IPS-18a (cell line): ENCODE results near the gene KLHL18.
"Not testable (repeated sequence)": the region's sequence is repeated elsewhere in the genome, so short reads cannot be mapped to it uniquely, and the experiment has no call there.

Experiments used
- H3K27ac ChIP-seq: one replicate; pipeline ENCODE4 v1.5.1; 2013; ENCODE audit warnings: low read length
- H3K27me3 ChIP-seq: one replicate; pipeline ENCODE4 v1.6.1; 2013; ENCODE audit warnings: mild to moderate bottlenecking, low read length; ENCODE audit not compliant: control insufficient read depth, insufficient read depth
- H3K36me3 ChIP-seq: one replicate; pipeline ENCODE4 v1.6.1; 2013; ENCODE audit warnings: low read depth, low read length; ENCODE audit not compliant: control insufficient read depth
- H3K4me1 ChIP-seq: one replicate; pipeline ENCODE4 v1.6.1; 2013; ENCODE audit warnings: low read depth, low read length; ENCODE audit not compliant: control insufficient read depth
- H3K4me3 ChIP-seq: one replicate; pipeline ENCODE4 v1.5.1; 2013; ENCODE audit warnings: low read length
- H3K9ac ChIP-seq: one replicate; pipeline ENCODE4 v1.6.1; 2013; ENCODE audit warnings: mild to moderate bottlenecking, low read length, moderate library complexity
- H3K9me3 ChIP-seq: one replicate; pipeline ENCODE4 v1.6.1; 2013; ENCODE audit warnings: low read depth, low read length; ENCODE audit not compliant: control insufficient read depth

KLHL18 gene

DNA sequence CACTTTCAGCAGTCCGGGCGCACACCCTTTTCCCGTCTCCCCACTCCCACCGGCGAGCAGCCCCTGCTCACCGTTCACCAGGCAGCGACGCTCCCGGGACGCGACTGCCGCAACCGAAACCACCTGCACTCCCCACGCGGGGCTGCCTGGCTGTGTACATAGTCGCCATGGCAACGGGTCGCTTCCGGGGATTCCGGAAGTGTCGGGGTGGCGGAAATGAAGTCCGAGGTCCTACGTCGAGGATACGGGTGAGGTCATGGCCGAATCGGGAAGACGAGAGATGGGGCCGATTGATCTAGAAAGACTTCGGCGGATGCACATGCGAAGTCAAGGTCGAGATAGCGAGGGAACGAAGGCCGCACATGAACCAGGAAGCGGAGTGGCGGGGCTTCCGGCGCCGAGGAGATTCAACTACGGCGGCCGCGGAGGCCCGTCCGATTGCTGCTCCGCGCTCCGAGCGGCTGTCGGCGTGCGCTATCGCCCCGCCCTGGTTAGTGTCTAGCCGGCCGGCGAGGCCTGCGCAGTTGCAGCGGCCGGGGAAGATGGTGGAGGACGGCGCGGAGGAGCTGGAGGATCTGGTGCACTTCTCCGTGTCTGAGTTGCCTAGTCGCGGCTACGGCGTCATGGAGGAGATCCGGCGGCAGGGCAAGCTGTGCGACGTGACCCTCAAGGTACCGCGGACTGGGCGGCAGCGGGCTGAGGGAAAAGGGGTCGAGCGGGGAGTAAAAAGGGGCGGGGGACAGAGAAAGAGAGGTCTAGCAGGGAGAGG is at the start of gene KLHL18, which contains the start of gene KIF9:
KLHL18 (plus strand) TSS at position 521 of the 769 bp plus-strand sequence; CDS start at position 543, 22 bp downstream.
KIF9 (minus strand) TSS at position 376 of the 769 bp plus-strand sequence. CDS start 5,425 bp downstream, outside the sequence.
- H3K9me3 ChIP-seq: no peaks in the 10 kb centered on the region
- H3K4me3 ChIP-seq: peak within 1 kb of the TSS; percentile 85
- no peaks in the 10 kb centered on the region for H3K27me3 ChIP-seq
- peak within 1 kb of the TSS; percentile 51 for H3K27ac ChIP-seq
- H3K4me1 ChIP-seq: peaks cover 7% of the 10 kb centered on the region
- no peaks in the 10 kb centered on the region for H3K36me3 ChIP-seq
- H3K9ac ChIP-seq: peak within 1 kb of the TSS; percentile 78

DNA sequence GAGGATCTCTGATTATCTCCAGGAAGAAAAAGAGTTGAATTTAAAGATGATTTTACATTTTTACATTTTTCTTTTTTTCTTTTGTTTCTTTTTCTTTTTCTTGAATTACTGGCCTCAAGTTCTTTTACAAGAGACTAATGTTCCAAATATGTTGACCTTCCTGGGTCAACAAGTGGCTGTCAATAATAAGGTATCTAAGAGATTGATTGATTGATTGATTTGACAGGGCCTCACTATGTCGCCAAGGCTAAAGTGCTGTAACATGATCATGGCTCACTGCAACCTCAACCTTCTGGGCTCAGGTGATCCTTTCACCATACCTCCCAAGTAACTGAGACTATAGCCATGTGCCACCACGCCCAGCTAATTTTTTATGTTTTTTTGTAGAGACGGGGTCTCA is 44.7 kb upstream of the KLHL18 start:
- H3K9me3 ChIP-seq: no peaks in the 10 kb centered on the region
- no peaks in the 10 kb centered on the region for H3K4me1 ChIP-seq
- H3K9ac ChIP-seq: no peak overlapping the region
- H3K27ac ChIP-seq: no peak overlapping the region
- no peak overlapping the region for H3K4me3 ChIP-seq
- no peaks in the 10 kb centered on the region for H3K27me3 ChIP-seq
- no peaks in the 10 kb centered on the region for H3K36me3 ChIP-seq

DNA sequence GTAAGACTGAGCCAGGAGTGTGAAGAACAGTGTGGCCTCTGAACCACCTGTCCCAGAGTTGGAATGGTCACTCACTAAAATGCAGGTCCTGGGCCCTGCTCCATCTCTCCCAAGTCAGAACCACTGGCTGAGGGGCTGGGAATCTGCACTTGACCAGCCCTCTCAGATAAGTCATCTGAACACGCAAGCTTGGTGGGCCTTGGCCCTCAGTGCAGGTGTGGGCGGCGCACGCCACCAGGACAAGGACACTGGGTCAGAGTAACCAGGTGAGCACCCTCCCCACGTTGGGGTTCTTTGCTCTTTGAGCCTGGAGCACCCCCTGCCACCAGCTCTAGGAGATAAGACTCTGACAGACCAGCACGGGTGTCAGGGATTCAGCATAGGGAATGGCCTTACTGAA is 42.8 kb upstream of the KLHL18 start:
- H3K4me1 ChIP-seq: no peaks in the 10 kb centered on the region
- H3K4me3 ChIP-seq: no peak overlapping the region
- H3K9me3 ChIP-seq: no peaks in the 10 kb centered on the region
- no peaks in the 10 kb centered on the region for H3K36me3 ChIP-seq
- no peaks in the 10 kb centered on the region for H3K27me3 ChIP-seq
- H3K27ac ChIP-seq: no peak overlapping the region
- no peak overlapping the region for H3K9ac ChIP-seq

DNA sequence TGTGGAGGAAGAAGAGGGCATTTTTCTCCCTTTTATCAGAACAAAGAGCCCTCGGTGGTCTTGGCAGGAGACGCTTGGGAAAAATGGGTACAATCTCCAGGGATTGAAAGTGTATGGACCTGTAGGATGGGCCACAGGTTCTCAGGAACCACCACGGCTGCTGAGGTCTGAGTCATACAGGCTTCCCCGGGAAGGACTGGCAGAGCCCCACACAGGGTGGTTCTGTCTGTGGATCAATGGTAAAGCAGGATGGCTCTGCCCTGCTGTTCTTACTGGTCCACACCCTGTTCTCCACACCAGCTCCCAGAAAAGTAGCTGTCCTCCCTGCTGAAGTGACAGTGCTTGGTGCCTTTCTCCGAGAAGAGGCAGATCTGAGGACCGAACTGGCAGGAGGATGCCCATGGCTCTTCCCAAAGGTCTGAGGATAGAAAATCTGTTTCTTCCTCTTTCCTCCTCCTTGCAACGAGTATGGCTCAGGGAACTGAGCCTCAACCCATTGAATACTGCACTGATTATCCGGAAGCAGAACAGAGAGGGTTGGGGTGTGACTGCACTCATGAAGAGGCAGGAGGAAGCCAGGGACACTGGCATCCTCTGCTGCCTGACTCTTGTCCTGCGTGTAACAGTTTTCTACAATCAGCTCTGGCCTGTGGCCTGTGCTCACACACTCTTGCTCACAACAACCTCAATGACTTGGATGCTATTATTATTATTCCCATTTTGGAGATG is 39.2 kb upstream of the KLHL18 start:
- Histone ChIP-seq H3K27me3 (no peaks in the 10 kb centered on the region), H3K36me3 (no peaks in the 10 kb centered on the region), H3K4me1 (no peaks in the 10 kb centered on the region), H3K4me3 (no peak overlapping the region), H3K9ac (no peak overlapping the region), H3K9me3 (no peaks in the 10 kb centered on the region), H3K27ac (no peak overlapping the region)

DNA sequence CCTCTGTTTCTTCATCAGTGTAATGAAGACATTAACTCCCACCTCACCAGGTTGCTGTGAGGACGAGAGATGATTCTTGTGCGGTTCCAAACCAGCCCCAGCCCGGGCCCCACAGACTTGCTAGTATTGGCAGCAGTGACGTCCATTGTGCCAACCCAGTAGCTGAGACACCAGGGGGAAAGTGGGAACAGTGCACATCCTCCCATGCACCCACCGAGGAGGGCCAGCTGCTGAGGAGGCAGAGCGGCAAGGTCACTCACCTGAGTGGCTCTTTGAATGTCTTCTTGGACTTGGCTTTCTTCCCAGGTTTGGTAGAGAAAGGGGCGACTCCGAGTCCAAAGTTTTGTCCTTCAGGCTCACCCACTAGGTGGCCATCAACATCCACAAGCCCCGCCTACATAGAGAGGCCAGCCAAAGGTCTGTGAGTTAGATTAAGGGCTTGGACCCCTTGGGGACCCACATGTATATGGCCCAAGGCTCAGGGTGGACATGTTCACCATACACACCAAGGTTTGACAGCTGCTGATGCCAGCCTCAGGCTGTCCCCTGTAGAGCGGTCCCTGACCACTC is 38.1 kb upstream of the KLHL18 start:
- no peaks in the 10 kb centered on the region for H3K36me3 ChIP-seq
- H3K4me1 ChIP-seq: no peaks in the 10 kb centered on the region
- H3K27ac ChIP-seq: no peak overlapping the region
- H3K9me3 ChIP-seq: no peaks in the 10 kb centered on the region
- no peak overlapping the region for H3K9ac ChIP-seq
- H3K4me3 ChIP-seq: no peak overlapping the region
- no peaks in the 10 kb centered on the region for H3K27me3 ChIP-seq

DNA sequence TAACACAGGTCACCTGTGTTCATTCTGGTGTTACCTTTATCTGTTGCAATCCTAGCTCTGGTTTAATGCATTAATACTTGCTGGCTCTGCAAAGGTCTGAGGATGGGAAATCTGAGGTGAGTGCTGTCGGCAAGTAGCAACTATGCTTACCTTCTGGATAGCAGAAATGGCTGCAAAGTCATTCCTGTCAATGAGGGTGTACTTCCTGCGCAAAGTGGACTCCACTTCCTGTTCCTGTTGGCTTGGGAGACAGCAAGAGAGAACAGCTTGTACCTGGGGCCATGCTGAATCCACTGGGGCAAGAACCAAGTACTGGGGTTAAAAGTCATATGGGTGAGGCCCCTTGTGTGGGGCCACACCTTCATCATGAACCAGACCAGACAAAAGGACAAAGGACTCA is 37.5 kb upstream of the KLHL18 start:
- Histone ChIP-seq H3K4me3 (no peak overlapping the region), H3K27me3 (no peaks in the 10 kb centered on the region), H3K27ac (no peak overlapping the region), H3K9ac (no peak overlapping the region), H3K4me1 (peaks cover under 1% of the 10 kb centered on the region), H3K36me3 (no peaks in the 10 kb centered on the region), H3K9me3 (no peaks in the 10 kb centered on the region)

DNA sequence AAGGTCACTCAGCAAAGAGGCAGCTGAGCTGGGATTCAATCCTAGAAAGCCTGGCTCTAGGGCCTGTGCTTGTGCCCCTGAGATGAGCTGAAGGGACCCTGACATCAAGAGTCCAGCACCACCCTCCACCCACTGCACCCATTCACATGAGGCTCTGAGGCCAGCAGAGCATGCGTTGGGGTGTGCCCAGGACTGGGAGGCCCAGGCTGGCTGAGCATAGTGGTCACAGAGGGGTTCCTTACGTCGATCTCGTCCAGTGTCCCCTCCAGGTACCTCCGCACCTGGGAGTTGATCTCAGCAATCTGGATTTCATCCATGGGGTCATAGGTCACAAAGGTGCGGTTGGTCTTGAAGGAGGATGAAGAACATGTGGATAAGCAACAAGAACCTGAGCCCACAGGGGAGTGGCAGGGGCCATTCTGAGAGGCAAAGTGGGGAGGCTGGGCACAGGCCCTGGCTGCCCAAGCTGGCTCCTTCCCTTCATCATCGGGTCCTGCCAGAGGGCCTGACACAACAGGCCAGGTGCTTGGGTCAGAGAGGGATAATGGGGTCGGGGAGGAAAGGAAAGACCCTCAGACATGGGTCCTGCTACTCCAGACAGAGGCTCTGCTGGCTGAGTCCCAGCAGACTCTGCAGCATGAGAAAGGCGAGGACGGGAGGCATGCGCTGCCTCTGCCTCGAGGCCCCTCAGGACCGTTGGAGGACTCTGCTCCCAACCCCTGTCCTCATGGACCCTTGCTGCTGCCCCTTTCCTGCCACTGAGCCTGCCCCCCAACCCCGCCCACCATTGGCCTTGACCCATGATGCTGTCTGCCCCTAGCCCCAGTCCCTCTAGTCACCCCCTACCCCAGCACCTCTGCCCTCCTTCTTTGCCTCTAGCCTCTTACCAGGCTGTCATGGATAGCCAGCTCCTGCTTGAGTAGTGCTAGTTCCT is 35.3 kb upstream of the KLHL18 start:
- Histone ChIP-seq H3K4me1 (peaks cover 3% of the 10 kb centered on the region), H3K9me3 (no peaks in the 10 kb centered on the region), H3K9ac (no peak overlapping the region), H3K27me3 (no peaks in the 10 kb centered on the region), H3K27ac (no peak overlapping the region), H3K36me3 (no peaks in the 10 kb centered on the region), H3K4me3 (no peak overlapping the region)

DNA sequence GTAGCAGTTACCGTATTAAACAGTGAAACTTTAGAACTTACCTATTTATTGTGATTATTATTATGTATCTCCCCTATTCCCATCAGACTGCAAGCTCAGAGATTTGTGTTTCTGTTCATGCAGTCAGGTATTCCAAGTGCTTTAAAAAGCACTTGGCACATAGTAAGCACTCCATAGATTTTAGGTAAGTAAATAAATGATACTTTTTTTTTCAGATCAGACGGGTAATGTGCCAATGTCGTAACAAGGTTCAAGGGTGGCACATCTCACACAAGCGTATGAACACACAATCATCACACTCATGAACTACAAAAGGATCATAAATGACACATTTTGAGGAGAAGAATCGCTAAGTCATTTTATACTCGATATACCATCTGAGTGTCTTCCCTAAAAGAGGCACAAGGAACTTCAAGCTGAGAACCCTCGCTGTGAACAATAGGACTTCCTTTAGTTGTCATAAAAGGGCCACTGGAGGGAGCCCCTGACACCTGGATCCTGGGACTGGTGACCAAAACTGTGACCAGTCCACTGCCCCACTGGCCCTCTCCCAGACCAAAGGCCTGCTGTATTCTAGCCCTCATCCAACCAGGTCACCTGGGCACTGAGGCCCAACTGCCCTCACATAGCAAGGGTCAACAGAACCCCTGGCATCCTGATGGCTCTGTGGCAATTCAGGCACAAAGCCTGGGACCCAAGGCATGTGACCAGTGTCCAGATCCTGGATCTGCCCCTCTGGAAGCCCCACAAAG is 32.3 kb upstream of the KLHL18 start:
- Histone ChIP-seq H3K9ac (no peak overlapping the region), H3K27ac (no peak overlapping the region), H3K27me3 (no peaks in the 10 kb centered on the region), H3K9me3 (no peaks in the 10 kb centered on the region), H3K36me3 (no peaks in the 10 kb centered on the region), H3K4me1 (peaks cover 3% of the 10 kb centered on the region), H3K4me3 (no peak overlapping the region)

DNA sequence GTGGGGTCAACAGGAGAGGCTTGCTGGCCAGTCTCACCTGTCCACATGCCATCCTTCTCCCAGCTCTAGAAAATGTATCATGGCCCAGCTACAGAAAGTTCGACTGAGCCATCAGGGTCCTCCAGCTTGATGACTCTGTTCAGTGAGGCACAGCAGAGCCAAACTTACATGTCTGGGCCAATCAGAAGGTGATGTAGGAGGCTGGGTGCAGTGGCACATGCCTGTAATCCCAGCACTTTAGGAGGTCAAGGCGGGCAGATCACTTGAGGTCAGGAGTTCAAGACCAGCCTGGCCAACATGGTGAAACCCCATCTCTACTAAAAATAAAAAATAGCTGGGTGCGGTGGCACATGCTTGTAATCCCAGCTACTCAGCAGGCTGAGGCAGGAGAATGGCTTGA is 31.7 kb upstream of the KLHL18 start:
- H3K27me3 ChIP-seq, H3K36me3 ChIP-seq, H3K9ac ChIP-seq, H3K4me1 ChIP-seq, H3K9me3 ChIP-seq, H3K27ac ChIP-seq, H3K4me3 ChIP-seq: not testable (repeated sequence)

DNA sequence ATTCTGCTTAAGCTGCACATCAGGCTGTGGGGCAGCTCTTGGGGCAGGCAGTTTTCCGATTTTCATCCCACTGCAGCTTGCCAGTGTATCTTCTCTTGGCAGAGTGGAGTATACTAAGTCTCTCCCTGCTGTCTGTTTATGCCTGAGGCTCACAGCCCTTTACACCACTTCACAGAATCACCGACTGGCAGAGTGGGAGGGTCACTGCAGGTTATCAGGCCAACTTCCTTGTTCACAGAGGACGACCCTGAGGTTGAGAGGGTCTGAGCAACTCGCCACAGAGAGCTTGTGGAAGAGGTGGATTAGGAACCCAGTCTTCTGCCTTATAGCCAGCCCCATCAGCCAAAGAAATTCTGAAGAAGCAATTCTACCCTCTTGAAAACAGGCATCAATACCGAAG is 31.1 kb upstream of the KLHL18 start:
- no peak overlapping the region for H3K27ac ChIP-seq
- no peaks in the 10 kb centered on the region for H3K27me3 ChIP-seq
- H3K9ac ChIP-seq: no peak overlapping the region
- H3K4me3 ChIP-seq: no peak overlapping the region
- H3K36me3 ChIP-seq: no peaks in the 10 kb centered on the region
- H3K4me1 ChIP-seq: peaks cover 3% of the 10 kb centered on the region
- H3K9me3 ChIP-seq: no peaks in the 10 kb centered on the region
